Endodermal cell (in vitro differentiated cells): ENCODE measurements around the gene DNAJB12. TPM values are rescaled to one million over a fixed set of nuclear protein-coding genes. Genes with fewer than 3 reads are reported as not detected.

Experiments used
- DNase-seq: peaks from one replicate; pipeline ENCODE4 v3.0.0-alpha.2; 2017
- H3K27ac ChIP-seq: 2 replicates; pipeline ENCODE4 v1.5.1; 2013; ENCODE audit warnings: mild to moderate bottlenecking, low read depth, low read length, moderate library complexity
- H3K27me3 ChIP-seq: 2 replicates; pipeline ENCODE4 v1.6.1; 2013; ENCODE audit warnings: mild to moderate bottlenecking, low read length, moderate library complexity; ENCODE audit not compliant: insufficient read depth, control insufficient read depth, poor library complexity, severe bottlenecking
- H3K36me3 ChIP-seq: 2 replicates; pipeline ENCODE4 v1.7.0; 2013; ENCODE audit warnings: mild to moderate bottlenecking, low read length, moderate library complexity; ENCODE audit not compliant: control insufficient read depth, insufficient read depth
- H3K4me1 ChIP-seq: one replicate; pipeline ENCODE4 v1.7.0; 2013; ENCODE audit warnings: low read length; ENCODE audit not compliant: control insufficient read depth, insufficient read depth
- H3K4me3 ChIP-seq: 2 replicates; pipeline ENCODE4 v1.5.1; 2013; ENCODE audit warnings: mild to moderate bottlenecking, low read length, moderate library complexity
- H3K9ac ChIP-seq: 2 replicates; pipeline ENCODE4 v1.6.1; 2013; ENCODE audit warnings: mild to moderate bottlenecking, low read length, moderate library complexity; ENCODE audit not compliant: poor library complexity, severe bottlenecking; ENCODE audit errors: extremely low read depth
- H3K9me3 ChIP-seq: 2 replicates; pipeline ENCODE4 v1.6.1; 2013; ENCODE audit warnings: mild to moderate bottlenecking, low read length, moderate library complexity; ENCODE audit not compliant: control insufficient read depth
- H3K27ac Mint-ChIP-seq: 2 replicates; pipeline ENCODE4 v1.8.0; 2020; ENCODE audit warnings: mixed read lengths
- H3K27me3 Mint-ChIP-seq: 2 replicates; pipeline ENCODE4 v1.8.0; 2021; ENCODE audit warnings: mild to moderate bottlenecking, mixed read lengths; ENCODE audit not compliant: insufficient read depth
- H3K36me3 Mint-ChIP-seq: 2 replicates; pipeline ENCODE4 v1.8.0; 2020; ENCODE audit warnings: low read depth, mixed read lengths
- H3K4me1 Mint-ChIP-seq: 2 replicates; pipeline ENCODE4 v1.8.0; 2020; ENCODE audit warnings: mixed read lengths
- H3K4me3 Mint-ChIP-seq: 2 replicates; pipeline ENCODE4 v1.8.0; 2020; ENCODE audit warnings: mild to moderate bottlenecking, moderate library complexity, mixed read lengths
- H3K9me3 Mint-ChIP-seq: 2 replicates; pipeline ENCODE4 v1.8.0; 2020; ENCODE audit warnings: mild to moderate bottlenecking, mixed read lengths
- CTCF ChIP-seq: fragments of 200-600 bp; sonication (generic); conservative IDR thresholded peaks from 2 replicates; pipeline ENCODE4 v1.5.0; 2021; ENCODE audit warnings: antibody characterized with exemption, mild to moderate bottlenecking
- WGBS, 2 experiments: methylation state at CpG; one replicate each; pipeline versions ENCODE4 v1.1.5 to v1.1.7; 2013; ENCODE audit warnings: missing lambda C conversion rate in 2 of 2, mixed read lengths in 1 of 2; ENCODE audit not compliant: insufficient coverage in 1 of 2, insufficient read length in 1 of 2; 5-methylcytosine and 5-hydroxymethylcytosine counted together
- total RNA-seq, 2 donors: library from RNA; stranded (reverse); fragmentation: NEBNext Ultra II Directional in 1 of 2; extraction: Animal tissue kit (Norgen Biotek cat#: 25700) in 1 of 2; gene quantifications; 2 replicates in 1 of 2; 3 replicates in 1 of 2; pipeline ENCODE4 v1.2.1, GENCODE V29; 2021

Gene DNAJB12
- total RNA-seq, 2 donors from 2014 or later, result 22.6 to 27.5 TPM

- Histone ChIP-seq H3K36me3 (no peaks in the 10 kb centered on the region), H3K27me3 (no peaks in the 10 kb centered on the region), H3K4me1 (no peaks in the 10 kb centered on the region), H3K27ac (no peak overlapping the region), H3K9ac (no peak overlapping the region), H3K9me3 (no peaks in the 10 kb centered on the region), H3K4me3 (no peak overlapping the region)
- no peaks in the 10 kb centered on the region for H3K9me3 Mint-ChIP-seq
- WGBS, 2 experiments, result 78 to 89% methylated on average over 4 to 7 of the region's 8 CpGs
- peaks cover 5% of the 10 kb centered on the region for H3K4me1 Mint-ChIP-seq
- H3K36me3 Mint-ChIP-seq, result no peaks in the 10 kb centered on the region
- H3K27me3 Mint-ChIP-seq, result peaks cover 6% of the 10 kb centered on the region
- no peak overlapping the region for H3K27ac Mint-ChIP-seq
- no peak for DNase-seq
- H3K4me3 Mint-ChIP-seq, result no peak overlapping the region
- TF ChIP-seq CTCF, result no peak
Measured at GRCh38 chr10:72295330-72295910, 59.3 kb downstream of the DNAJB12 start.

GRCh38 chr10:72292223-72292691, 62.5 kb downstream of the DNAJB12 start:
- no peaks in the 10 kb centered on the region for H3K9me3 ChIP-seq
- H3K27ac ChIP-seq, result no peak overlapping the region
- H3K4me1 Mint-ChIP-seq, result no peaks in the 10 kb centered on the region
- H3K27me3 Mint-ChIP-seq, result peaks cover 3% of the 10 kb centered on the region
- no peaks in the 10 kb centered on the region for H3K36me3 ChIP-seq
- TF ChIP-seq CTCF, result no peak
- H3K27me3 ChIP-seq, result no peaks in the 10 kb centered on the region
- no peaks in the 10 kb centered on the region for H3K9me3 Mint-ChIP-seq
- no peak for DNase-seq
- no peaks in the 10 kb centered on the region for H3K4me1 ChIP-seq
- no peaks in the 10 kb centered on the region for H3K36me3 Mint-ChIP-seq
- no peak overlapping the region for H3K4me3 ChIP-seq
- WGBS, 2 experiments, result 89 to 92% methylated on average over 6 of the region's 6 CpGs
- H3K4me3 Mint-ChIP-seq, result no peak overlapping the region
- H3K27ac Mint-ChIP-seq, result no peak overlapping the region
- H3K9ac ChIP-seq, result no peak overlapping the region

- Histone ChIP-seq H3K27me3 (no peaks in the 10 kb centered on the region), H3K36me3 (no peaks in the 10 kb centered on the region), H3K9me3 (no peaks in the 10 kb centered on the region), H3K4me1 (no peaks in the 10 kb centered on the region), H3K27ac (no peak overlapping the region), H3K9ac (no peak overlapping the region), H3K4me3 (no peak overlapping the region)
- 97 to 100% methylated on average over 2 to 4 of the region's 4 CpGs for WGBS, 2 experiments
- Mint-ChIP-seq H3K27ac (no peak overlapping the region), H3K36me3 (no peaks in the 10 kb centered on the region), H3K9me3 (no peaks in the 10 kb centered on the region), H3K4me3 (no peak overlapping the region), H3K27me3 (no peaks in the 10 kb centered on the region), H3K4me1 (no peaks in the 10 kb centered on the region)
- no peak for TF ChIP-seq CTCF
- no peak for DNase-seq
Measured at GRCh38 chr10:72291019-72291532, 63.6 kb downstream of the DNAJB12 start.
